DOHH2 (cell line): ENCODE results near the gene TLR2.

ENCODE experiments used
- CTCF ChIP-seq: fragments of 200-600 bp; sonication (generic); IDR thresholded peaks from one replicate; pipeline ENCODE4 v1.5.1; 2014; ENCODE audit warnings: antibody characterized with exemption, mild to moderate bottlenecking, low read depth, low read length; ENCODE audit not compliant: poor library complexity, severe bottlenecking
- EZH2phosphoT487 ChIP-seq: fragments of 200-600 bp; sonication (generic); IDR thresholded peaks from 2 replicates; pipeline ENCODE4 v1.6.1; 2017; ENCODE audit warnings: borderline replicate concordance, mild to moderate bottlenecking, antibody characterized with exemption, low read length, moderate library complexity, mixed read lengths

GRCh38 chr4:153646978-153647377 lies 37.1 kb upstream of the TLR2 start:
- TF ChIP-seq CTCF = no peak
- no peak for TF ChIP-seq EZH2phosphoT487
